WTC11 (cell line): ENCODE results near the gene SH3BP5L. TPM values are rescaled to one million over a fixed set of nuclear protein-coding genes. Genes with fewer than 3 reads are reported as not detected.

Source experiments
- AR ChIP-seq: fragments of 250-450 bp; sonication (Bioruptor Pico); IDR thresholded peaks from 2 replicates; pipeline ENCODE4 v1.9.0; 2021; ENCODE audit warnings: mild to moderate bottlenecking
- CBFB ChIP-seq: sonication (generic); formaldehyde crosslinking; IDR thresholded peaks from 2 replicates; pipeline ENCODE4 v1.8.1; 2022; ENCODE audit warnings: mild to moderate bottlenecking, low read depth, missing genetic modification reagents
- CDX4 ChIP-seq: fragments of 250-450 bp; sonication (Bioruptor Pico); IDR thresholded peaks from 2 replicates; pipeline ENCODE4 v1.9.0; 2021; ENCODE audit warnings: moderate library complexity, mild to moderate bottlenecking, inconsistent platforms, borderline replicate concordance
- CREM ChIP-seq: sonication (generic); formaldehyde crosslinking; IDR thresholded peaks from 2 replicates; pipeline ENCODE4 v1.8.1; 2022; ENCODE audit warnings: mild to moderate bottlenecking, missing genetic modification reagents, moderate library complexity
- CTCF ChIP-seq: fragments of 200-600 bp; IDR thresholded peaks from 2 replicates; pipeline ENCODE4 v1.8.0; 2022; ENCODE audit warnings: antibody characterized with exemption
- E2F4 ChIP-seq: sonication (generic); formaldehyde crosslinking; IDR thresholded peaks from 2 replicates; pipeline ENCODE4 v1.8.1; 2022; ENCODE audit warnings: low read depth, mild to moderate bottlenecking, moderate library complexity, missing genetic modification reagents, borderline replicate concordance
- EMX1 ChIP-seq: fragments of 250-450 bp; sonication (Bioruptor Pico); IDR thresholded peaks from 2 replicates; pipeline ENCODE4 v1.8.0; 2021; ENCODE audit warnings: mild to moderate bottlenecking
- GTF2I ChIP-seq: fragments of 250-450 bp; sonication (Bioruptor Pico); conservative IDR thresholded peaks from 2 replicates; pipeline ENCODE4 v1.4.0; 2021; ENCODE audit warnings: mild to moderate bottlenecking
- HMGA2 ChIP-seq: fragments of 250-450 bp; sonication (Bioruptor Pico); IDR thresholded peaks from 2 replicates; pipeline ENCODE4 v1.4.0; 2021; ENCODE audit warnings: mild to moderate bottlenecking, moderate library complexity
- HMGXB4 ChIP-seq: sonication (generic); formaldehyde crosslinking; IDR thresholded peaks from 2 replicates; pipeline ENCODE4 v1.8.1; 2023; ENCODE audit warnings: mild to moderate bottlenecking, moderate library complexity, missing genetic modification reagents
- IRF1 ChIP-seq: sonication (generic); formaldehyde crosslinking; IDR thresholded peaks from 2 replicates; pipeline ENCODE4 v1.8.0; 2023; ENCODE audit warnings: missing genetic modification reagents
- IRF2 ChIP-seq: sonication (generic); formaldehyde crosslinking; IDR thresholded peaks from 2 replicates; pipeline ENCODE4 v1.8.0; 2022; ENCODE audit warnings: low read depth, missing genetic modification reagents, borderline replicate concordance
- JUN ChIP-seq: sonication (generic); formaldehyde crosslinking; IDR thresholded peaks from 2 replicates; pipeline ENCODE4 v1.8.0; 2023; ENCODE audit warnings: mild to moderate bottlenecking, missing genetic modification reagents
- MYBL2 ChIP-seq: sonication (generic); formaldehyde crosslinking; IDR thresholded peaks from 2 replicates; pipeline ENCODE4 v1.8.1; 2023; ENCODE audit warnings: mild to moderate bottlenecking, moderate library complexity, missing genetic modification reagents
- NFYB ChIP-seq: sonication (generic); formaldehyde crosslinking; conservative IDR thresholded peaks from 2 replicates; pipeline ENCODE4 v1.8.0; 2022; ENCODE audit warnings: low read depth, missing genetic modification reagents
- NR2C2 ChIP-seq: sonication (generic); formaldehyde crosslinking; IDR thresholded peaks from 2 replicates; pipeline ENCODE4 v1.8.0; 2022; ENCODE audit warnings: mild to moderate bottlenecking, missing genetic modification reagents
- SMAD3 ChIP-seq: sonication (generic); formaldehyde crosslinking; IDR thresholded peaks from 2 replicates; pipeline ENCODE4 v1.8.0; 2022; ENCODE audit warnings: missing genetic modification reagents, mild to moderate bottlenecking, borderline replicate concordance
- STAT6 ChIP-seq: sonication (generic); formaldehyde crosslinking; conservative IDR thresholded peaks from 2 replicates; pipeline ENCODE4 v1.8.1; 2023; ENCODE audit warnings: mild to moderate bottlenecking, low read depth, missing genetic modification reagents, moderate library complexity
- USF1 ChIP-seq: sonication (generic); formaldehyde crosslinking; IDR thresholded peaks from 2 replicates; pipeline ENCODE4 v1.8.0; 2022; ENCODE audit warnings: mild to moderate bottlenecking, missing genetic modification reagents
- ZNF138 ChIP-seq: sonication (generic); formaldehyde crosslinking; conservative IDR thresholded peaks from 2 replicates; pipeline ENCODE4 v1.8.1; 2022; ENCODE audit warnings: mild to moderate bottlenecking, moderate library complexity, missing genetic modification reagents
- ZNF532 ChIP-seq: fragments of 250-450 bp; sonication (Bioruptor Pico); IDR thresholded peaks from 2 replicates; pipeline ENCODE4 v1.9.0; 2021; ENCODE audit warnings: mild to moderate bottlenecking, borderline replicate concordance
- total RNA-seq: library from RNA; stranded (reverse); gene quantifications from 3 replicates; pipeline ENCODE4 v1.2.3, GENCODE V29; 2021

SH3BP5L gene
- total RNA-seq, 1 experiment from 2014 or later: 32.9 TPM

- TF ChIP-seq HMGXB4 (CRISPR knock-in tag) (peak; percentile 90), HMGA2 (CRISPR knock-in tag) (no peak), IRF1 (CRISPR knock-in tag) (no peak), USF1 (no peak), IRF2 (no peak), STAT6 (CRISPR knock-in tag) (no peak), CREM (CRISPR knock-in tag) (peak; percentile 51; the same call in 1 of the 2 replicates), NR2C2 (CRISPR knock-in tag) (no peak), ZNF138 (no peak), CDX4 (no peak), EMX1 (CRISPR knock-in tag) (no peak; the same call in 1 of the 2 replicates), AR (no peak), SMAD3 (CRISPR knock-in tag) (peak; percentile 78), CTCF (no peak), JUN (CRISPR knock-in tag) (peak; percentile 45; the same call in 1 of the 2 replicates), E2F4 (CRISPR knock-in tag) (no peak; the same call in 1 of the 2 replicates), GTF2I (CRISPR knock-in tag) (no peak), CBFB (CRISPR knock-in tag) (no peak), ZNF532 (CRISPR knock-in tag) (no peak), NFYB (CRISPR knock-in tag) (no peak), MYBL2 (no peak)
These were observed 32.6 kb upstream of the SH3BP5L start (continued) for GRCh38 chr1:248858096-248858890.
